AG08396 (cell line): ENCODE data around the gene SLC35F5.
"Not testable (repeated sequence)": the region's sequence is repeated elsewhere in the genome, so short reads cannot be mapped to it uniquely, and the experiment has no call there.

ENCODE experiments used
- DNase-seq: peaks from one replicate; pipeline ENCODE4 v3.0.0; 2012; ENCODE audit warnings: low spot score, mixed read lengths

Gene SLC35F5

GRCh38 chr2:113697516-113697915, 58.9 kb downstream of the SLC35F5 start:
- no peak for DNase-seq

GRCh38 chr2:113694438-113694837, 62.0 kb downstream of the SLC35F5 start:
- DNase-seq: no peak

DNA sequence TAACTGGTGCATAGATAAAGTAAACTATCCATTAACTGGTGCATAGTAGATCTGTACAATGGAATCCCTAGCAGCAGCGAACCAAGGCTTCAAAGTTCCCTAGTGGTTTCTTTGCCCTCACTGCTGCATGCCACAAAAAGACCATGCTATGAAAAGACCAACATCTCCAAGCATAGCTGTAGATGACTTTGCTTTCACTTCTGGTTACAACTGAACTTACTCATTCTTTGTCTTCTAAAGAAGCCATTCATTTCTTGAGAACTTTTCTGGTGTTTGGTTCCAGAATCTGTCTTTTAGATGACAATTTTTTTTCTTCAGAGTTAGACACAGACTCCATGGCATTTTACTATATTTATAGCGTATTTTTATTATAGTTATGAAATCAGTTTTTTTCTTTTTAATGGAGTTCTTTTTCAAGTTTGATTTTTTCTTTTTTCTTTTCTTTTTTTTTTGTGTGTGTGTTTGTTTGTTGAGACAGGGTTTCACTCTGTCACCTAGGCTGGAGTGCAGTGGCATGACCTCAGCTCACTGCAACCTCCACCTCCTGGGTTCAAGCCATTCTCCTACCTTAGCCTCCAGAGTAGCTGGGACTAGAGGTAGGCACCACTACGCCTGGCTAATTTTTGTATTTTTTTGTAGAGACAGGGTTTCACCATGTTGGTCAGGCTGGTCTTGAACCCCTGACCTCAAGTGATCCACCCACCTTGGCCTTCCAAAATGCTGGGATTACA, 63.6 kb downstream of the SLC35F5 start:
- no peak for DNase-seq

- DNase-seq: not testable (repeated sequence)
These were observed 65.6 kb downstream of the SLC35F5 start for GRCh38 chr2:113690871-113691270.

DNA sequence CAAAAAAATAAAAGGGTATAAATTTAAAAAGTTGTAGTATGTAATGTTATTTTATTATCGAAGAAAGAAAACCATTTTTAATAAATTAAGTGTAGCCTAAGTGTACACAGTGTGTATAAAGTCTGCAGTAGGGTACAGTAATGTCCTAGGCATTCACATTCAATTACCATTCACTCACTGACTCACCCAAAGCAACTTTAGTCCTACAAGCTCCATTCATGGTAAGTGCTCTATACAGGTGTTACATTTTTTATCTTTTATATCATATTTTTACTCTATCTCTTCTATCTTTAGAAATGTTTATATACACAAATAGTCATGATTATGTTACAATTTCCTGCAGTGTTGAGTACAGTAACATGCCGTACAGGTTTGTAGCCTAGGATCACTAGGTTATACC, 69.9 kb downstream of the SLC35F5 start:
- DNase-seq: no peak

DNA sequence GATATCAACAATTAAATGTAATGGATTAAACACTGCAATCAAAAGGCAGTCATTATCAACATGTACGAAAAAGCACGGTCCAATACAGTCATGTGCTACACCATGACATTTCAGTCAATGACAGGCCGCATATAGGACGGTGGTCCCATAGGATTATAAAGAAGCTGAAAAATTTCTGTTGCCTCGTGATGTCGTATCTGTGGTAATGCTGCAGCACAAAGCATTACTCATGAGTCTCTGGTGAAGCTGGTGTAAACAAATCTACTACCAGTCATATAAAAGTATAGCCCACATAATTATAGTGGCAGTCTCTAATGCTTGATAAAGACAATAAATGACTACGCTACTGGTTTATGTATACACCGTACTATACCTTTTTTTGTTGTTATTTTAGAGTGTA, 71.0 kb downstream of the SLC35F5 start:
- DNase-seq: no peak

DNA sequence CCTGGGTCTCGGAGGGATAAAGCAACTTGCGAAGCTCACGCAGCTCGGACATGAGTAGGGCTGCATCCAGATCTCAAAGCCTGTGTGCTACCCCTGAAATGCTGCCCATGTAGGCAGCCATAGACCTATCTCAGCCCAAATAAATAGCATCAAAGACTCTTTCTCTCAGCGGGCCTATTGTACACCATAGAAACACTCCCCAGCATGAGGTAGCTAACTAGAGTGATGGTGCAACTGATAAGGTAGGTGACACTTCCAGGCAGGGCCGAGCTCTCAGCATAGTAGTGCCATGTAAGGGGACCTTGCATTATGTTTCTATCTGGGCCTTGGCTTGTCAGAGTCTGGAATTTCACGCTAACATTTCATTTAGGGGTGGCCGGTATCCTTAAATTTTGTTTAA, 77.0 kb downstream of the SLC35F5 start:
- DNase-seq: no peak

- DNase-seq: no peak
These were observed 79.1 kb downstream of the SLC35F5 start for GRCh38 chr2:113677330-113677729.

GRCh38 chr2:113676623-113677266, 79.7 kb downstream of the SLC35F5 start:
- DNase-seq: no peak

- DNase-seq: no peak
These were observed 80.6 kb downstream of the SLC35F5 start for GRCh38 chr2:113675875-113676274.

GRCh38 chr2:113672326-113672932, 84.0 kb downstream of the SLC35F5 start:
- no peak for DNase-seq

DNA sequence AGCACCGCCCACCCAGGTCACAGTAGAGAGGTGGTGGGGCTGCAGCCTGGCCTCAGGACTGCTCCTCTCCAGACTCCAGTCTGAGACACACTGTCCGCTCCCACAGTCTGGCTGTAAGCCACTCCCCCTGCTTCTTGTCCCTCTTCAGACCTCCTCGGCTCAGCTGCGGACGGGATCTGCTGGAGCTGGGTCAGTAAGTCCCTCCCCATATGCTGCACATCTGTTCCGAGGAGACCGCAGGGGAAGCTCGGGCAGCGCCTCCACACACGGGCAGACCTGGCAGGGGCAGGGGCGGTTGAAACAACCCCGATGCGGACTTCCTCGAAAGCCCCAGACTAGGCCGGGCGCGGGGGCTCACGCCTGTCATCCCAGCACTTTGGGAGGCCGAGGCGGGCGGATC, 87.4 kb downstream of the SLC35F5 start:
- DNase-seq: not testable (repeated sequence)

GRCh38 chr2:113664761-113665533, 91.5 kb downstream of the SLC35F5 start:
- DNase-seq: not testable (repeated sequence)

DNA sequence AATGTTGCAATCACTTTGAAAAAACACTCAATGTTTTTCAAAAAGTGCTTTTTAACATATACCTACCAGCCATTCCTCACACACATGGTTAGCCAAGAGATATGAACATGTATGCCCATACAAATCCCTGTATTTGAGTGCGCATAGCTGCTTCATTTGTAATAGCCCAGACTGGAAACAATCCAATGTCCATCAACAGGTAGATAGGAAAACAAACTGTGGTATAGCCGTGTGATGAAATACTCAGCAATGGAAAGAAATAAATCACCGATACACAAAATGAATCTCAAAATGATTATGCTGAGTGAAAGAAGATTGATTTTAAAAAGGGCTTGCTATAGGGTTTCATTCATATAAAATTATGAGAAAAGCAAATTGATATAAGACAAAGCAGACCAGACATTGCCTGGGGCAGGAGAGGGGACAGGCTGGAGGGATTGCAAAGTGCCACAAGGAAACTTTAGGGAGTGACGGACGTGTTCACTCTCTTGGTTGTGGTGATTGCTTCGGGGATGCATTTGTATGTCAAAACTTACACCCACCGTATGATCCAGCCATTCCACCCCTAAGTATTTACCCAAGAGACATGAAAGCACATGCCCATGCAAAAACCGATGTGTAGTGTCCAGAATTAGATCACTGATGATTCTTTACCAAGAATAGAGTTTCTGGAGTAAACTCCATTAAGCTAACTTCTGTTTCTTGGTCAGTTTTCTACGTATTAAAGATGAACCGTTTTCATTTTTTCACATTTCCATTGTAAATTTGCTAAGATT, 93.0 kb downstream of the SLC35F5 start:
- not testable (repeated sequence) for DNase-seq
